ACHN (cell line): Measurements from ENCODE around the gene RIMS4.
A peak's percentile ranks its signal among the peaks of the same experiment; 100 is the strongest.

Experiments
- DNase-seq: peaks from one replicate; pipeline ENCODE4 v3.0.0-alpha.2; 2015
- in situ Hi-C: cut with HindIII; loops from 2 replicates; pipeline ENCODE4 v1.10.0; 2017; ENCODE audit warnings: low sequenced_read_pairs, low pct_ligation_motif_present, low pct_unique_long_range_greater_than_20kb

Gene RIMS4

DNA sequence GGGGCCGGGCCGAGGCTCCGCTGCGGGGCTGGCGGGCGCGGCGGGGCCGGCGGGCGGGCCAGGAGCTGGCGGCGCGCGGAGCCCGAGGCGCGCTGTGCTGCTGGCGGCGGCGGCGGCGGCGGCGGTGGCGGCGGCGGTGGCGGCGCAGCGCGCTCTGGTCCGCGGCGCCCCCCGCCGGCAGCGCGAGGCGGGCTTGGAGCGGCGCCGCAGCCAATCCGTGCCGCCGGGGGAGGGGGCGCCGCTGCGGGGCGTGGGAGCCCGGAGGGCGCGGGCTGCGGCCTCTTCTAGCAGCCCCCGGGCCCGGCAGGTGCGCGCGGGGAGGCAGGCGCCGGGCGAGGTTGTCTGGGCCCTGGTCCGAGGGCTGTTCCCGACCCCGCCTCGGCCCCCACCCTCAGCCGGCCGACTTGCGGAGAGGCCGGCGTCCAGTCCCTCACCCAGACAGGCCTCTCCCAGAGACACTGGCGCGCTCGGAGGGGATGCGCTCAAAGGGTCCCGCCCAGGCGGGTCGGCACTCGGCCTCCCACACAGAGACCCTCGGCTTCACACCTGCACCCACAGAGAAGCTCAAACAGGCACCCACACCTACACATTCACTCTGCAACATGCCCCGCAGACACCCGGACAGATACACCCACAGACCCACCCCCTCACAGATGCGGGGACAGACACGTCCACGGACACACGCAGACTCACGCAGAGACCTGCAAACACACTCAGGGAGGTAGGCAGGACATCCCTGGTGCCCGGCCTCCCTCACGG is at the start of gene RIMS4:
Gene RIMS4, minus strand, starts transcription at position 156 of the 759 bp plus-strand sequence. CDS start 275 bp downstream, outside the sequence.
- in situ Hi-C loops = no loop called here
- peak; percentile 5 for DNase-seq

DNA sequence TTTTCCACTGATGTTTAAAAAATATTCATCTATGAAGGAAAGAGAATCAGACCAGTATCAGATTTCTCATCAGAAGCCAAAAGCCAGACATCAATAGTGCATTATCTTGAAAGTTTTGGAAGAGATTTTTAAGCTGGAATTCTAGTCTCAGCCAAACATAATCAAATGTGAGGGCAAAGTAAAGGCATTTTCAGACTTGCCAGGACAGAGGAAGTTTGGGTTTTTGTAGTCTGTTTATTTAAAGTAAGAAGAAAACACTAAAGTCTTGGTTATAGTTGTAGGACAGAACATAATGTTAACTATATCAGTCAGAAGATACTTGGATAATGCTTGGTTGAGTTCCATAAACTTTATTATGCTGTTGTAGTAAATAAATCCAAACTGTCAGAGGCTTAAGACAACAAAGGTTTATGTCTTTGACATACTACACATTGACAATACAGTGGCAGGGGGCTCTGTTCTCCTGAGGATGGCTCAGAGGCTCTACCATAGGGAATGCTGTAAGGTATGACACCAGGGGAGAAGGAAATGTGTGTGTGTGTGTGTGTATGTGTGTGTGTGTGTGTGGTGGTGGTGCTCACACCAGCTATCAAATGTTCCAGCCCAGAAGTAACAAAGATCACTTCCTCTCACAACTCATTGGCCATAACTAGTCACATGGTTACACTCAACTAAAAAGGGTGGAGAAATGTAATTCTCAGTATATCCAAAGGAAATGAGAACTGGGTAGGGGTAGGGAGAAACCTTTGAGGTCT is 48.4 kb upstream of the RIMS4 start:
- no peak for DNase-seq
- in situ Hi-C loops = no loop called here

DNA sequence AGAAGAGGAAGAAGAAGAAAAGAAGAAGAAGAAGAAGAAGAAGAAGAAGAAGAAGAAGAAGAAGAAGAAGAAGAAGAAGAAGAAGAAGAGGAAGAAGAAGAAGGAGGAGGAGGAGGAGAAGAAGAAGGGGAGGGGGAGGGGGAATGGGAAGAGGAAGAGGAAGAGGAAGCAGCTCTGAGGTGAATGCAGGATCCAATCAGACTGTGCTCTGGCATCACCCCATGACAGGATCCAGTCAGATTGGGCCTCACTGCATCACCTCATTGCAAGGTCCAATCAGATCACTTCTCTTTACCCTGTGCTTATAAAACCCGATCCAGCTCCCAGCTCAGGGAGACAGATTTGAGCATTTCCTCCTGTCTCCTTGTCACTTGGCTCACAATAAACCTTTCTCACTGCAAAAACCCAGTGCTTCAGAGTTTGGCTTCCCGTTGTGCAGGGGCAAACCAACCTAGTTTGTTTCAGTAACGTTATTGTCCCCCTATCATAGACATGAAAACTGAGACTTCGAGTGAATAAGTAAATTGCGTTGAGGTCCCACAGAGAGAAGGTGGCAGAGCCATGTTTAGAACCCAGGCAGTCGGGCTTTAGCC is 46.6 kb upstream of the RIMS4 start:
- in situ Hi-C loops = no loop called here
- DNase-seq = no peak

DNA sequence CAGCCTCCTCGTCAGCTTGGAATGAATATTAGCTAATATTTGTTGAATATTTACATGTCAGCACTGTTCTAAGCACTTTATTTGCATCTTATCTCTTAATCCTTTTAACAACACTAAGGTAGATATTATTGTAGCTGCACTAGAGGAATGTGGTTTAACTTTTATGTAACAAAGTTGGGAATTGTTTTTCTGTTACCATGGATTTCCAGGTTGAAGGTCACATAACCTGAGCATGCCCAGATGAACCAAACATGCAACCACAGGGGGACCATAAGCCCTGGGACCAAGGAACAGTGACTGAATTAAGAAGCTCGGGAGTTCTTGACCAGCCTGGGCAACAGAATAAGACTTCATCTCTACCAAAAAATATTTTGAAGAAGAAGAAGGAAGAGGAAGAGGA is 46.1 kb upstream of the RIMS4 start:
- no peak for DNase-seq
- in situ Hi-C loops = no loop called here

DNA sequence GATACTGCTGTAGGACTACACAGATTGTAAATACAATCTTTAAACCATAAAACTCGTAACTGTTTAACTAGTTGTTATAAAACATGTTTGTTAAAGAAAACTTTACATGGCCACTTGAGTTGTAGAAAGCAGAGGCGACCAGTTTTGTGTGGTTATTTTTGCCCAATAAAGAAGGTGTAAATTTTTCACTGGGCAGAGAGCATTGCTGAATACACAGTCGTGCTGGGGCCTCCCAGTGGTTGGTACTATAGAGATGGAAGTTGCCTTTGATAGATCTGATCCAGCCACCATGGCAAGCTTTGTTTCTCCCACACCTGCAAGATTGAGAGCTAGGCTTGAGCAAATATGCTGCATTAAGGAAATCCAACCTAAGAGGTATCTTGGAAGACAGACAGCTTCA is 41.2 kb upstream of the RIMS4 start:
- no peak for DNase-seq
- in situ Hi-C loops = no loop called here

DNA sequence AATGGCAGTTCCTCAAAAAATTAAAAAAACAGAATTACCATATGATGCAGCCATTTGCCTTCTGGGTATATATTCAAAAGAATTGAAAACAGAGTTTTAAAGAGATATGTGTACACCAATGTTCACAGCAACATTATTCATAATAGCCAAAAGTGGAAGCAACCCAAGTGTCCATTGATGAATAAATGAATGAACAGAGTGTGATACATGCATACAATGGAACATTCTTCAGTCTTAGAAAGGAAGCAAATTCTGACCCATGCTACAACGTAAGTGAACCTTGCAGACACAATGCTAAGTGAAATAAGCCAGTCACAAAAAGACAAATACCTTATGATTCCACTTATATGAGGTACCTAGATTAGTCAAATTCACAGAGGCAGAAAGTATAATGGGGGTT is 40.5 kb upstream of the RIMS4 start:
- in situ Hi-C loops = no loop called here
- no peak for DNase-seq

DNA sequence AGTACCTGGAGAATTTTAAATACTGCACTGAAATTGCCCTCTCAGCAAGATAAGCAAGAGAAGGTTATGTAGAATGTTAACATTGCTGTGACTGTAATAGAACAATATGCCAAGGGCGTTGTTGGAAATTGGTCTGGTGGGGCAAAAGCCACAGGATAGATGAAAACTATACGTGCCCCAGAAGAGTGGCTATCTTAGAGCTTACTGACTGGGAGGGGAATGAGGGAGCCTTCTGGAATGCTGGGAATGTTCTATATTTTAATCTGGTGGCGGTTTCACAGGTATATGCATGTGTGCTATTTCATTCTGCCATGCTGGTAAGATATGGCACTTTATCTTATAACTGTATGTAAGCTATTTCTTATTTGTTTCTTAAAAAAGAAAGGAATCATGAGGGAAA is 39.9 kb upstream of the RIMS4 start:
- in situ Hi-C loops = no loop called here
- DNase-seq = no peak

DNA sequence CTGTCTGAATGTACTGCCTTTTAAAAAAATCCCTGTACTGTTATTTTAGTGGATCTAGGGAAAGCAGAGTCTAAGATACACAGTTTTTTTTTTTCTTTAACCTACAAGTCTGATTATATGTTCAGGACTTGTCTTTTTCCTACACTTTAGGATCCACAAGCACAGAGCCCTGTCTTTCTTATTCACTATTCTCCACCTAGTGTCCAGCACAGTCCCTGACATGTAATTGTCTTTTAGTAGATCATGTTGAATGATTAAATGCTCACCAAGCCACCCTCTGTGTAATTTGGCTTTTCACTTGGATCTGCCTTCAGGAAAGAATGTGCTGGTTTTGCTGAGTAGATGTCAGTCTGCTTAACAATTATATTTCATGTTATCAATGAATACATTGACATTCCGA is 39.4 kb upstream of the RIMS4 start:
- no peak for DNase-seq
- in situ Hi-C loops = no loop called here

DNA sequence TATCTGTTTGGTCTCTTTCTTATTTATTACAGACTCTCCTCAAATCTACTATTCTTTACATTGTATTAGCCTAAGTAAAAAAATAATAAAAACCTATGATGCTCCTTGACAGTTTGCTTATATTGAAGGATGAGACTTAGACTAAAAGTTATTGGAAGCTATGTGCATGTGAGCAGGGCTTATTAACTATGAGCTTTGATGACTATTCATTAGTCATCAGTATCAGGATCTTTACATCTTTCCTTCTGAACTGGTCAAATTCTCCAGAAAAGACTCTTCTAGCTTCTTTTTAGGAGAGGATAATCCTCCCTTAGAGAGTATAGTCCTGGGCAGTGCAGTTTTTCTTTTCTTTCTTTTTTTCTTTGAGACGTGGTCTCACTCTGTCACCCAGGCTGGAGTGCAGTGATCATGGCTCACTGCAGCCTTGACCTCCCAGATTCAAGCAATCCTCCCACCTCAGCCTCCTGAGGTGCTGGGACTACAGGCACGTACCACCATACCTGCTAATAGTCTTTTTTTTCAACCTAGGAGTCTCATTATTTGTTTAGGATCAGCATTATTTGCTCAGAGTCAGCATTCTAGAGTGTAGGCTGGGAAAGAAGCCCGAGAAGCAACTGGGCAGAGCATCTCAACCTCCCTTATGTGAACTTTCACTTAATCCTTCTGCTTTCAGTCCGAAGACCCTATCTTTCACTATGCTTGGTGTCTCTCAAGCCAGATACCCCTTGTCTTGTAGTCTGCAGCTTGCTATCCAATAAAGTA is 38.1 kb upstream of the RIMS4 start:
- no peak for DNase-seq
- in situ Hi-C loops = no loop called here

DNA sequence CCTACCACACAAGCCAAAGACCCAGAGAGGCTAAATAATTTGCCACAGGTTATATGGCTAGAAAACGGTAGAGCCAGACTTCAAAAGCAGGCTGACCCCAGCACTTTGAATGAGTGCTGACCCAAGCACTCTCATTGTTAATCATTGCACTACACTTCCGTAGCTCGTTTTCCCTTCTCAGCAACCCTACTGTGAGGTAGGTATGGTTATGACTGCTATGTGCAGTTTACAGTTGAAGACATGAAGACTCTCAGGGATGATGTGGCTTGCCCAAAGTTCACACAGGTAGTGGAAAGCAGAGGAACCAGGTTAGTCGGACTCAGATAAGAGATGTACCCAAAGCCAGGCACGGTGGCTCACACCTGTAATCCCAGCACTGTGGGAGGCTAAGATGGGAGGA is 33.5 kb upstream of the RIMS4 start:
- no peak for DNase-seq
- in situ Hi-C loops = no loop called here

DNA sequence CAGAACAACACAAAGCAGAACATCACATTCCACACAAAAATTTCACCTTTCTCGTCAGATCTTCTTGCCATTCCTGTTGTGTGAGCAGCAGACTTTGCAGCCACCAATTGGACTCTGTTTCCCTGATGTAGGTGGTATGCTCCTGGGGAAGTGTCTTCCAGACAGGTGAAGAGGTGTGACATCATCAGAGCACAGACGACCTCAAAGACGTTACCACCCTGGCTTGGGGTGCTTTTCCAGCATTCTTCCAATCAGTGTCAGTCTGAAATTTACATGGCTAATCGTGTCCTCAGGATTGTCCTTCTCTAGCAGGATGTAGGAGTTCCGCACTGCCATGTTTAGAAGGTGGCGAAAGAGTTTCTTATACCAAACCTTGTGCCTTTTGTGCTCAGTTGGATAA is 31.6 kb upstream of the RIMS4 start:
- in situ Hi-C loops = no loop called here
- DNase-seq = no peak

DNA sequence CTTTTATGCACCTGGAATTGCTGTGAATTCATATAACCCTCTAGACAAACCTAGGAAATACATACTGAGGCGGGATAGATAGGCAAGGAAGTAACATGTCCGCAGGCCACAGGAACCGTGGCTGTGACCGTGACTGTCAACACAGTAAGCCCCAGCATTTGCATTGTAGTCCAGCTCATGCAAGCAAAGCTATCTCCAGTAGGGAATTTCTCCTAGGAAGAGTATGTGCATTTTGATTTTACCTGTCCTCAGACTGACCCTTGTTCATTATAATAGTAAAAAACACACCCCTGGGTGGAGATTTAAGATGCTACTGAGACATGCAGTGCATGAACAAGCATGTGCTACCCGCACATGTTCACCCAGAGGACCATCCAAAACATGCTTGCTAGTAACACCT is 30.5 kb upstream of the RIMS4 start:
- no peak for DNase-seq
- in situ Hi-C loops = no loop called here

DNA sequence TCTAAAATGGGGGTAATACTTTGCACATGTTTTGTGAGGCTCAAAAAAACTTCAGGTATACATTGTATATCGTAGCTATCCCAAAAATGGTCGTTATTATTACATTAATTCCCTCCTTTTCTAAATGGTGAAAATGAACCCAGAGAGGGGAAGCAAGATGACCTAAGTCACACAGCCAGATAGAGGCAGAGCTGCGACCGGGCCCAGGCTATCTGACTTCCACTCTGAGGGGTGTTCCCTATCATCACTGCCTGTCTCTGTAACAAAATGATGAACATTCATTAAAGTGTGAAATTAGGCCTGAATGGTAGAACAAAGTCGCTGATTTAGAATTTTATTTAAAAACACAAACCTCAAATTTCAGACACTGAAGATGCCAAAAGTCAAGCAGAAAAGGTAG is 29.1 kb upstream of the RIMS4 start:
- in situ Hi-C loops = no loop called here
- DNase-seq = no peak

DNA sequence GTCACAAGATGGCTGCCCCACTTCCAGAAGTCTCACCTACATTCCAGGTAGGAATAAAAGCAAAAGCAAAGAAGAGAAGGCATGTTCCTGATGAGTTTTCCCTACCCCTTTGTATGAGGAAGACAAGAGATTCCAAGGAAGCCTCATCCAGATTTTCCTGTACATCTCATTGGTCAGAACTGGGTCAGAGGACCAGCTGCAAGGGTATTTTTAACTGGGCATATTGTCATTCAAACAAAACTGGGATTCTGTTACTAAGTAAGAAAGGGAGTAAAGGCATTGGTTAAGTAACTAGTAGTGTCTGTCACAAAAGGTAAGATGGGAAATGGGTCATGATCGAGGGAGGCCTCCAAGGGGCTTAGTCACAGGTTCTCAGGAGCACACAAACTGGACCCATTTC is 28.2 kb upstream of the RIMS4 start:
- no peak for DNase-seq
- in situ Hi-C loops = no loop called here

DNA sequence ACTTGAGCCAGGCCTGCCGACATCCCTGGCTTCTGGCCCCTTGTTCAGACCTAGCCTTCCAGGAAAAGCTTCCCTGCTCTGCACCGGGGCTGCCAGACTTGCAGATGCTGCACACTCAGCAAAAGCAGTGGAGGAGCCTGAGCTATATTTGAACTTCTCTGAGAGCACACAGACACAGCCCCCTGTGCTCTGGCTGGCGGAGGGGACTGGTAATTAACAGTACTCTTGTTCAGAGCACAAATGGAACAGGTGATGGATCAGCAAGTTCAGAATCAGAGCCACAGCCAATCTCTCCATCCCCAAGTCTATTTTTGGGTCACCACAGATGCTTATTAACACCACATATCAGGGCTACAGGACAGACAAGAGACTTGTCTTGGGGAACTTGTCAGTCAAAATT is 27.6 kb upstream of the RIMS4 start:
- in situ Hi-C loops = no loop called here
- no peak for DNase-seq

DNA sequence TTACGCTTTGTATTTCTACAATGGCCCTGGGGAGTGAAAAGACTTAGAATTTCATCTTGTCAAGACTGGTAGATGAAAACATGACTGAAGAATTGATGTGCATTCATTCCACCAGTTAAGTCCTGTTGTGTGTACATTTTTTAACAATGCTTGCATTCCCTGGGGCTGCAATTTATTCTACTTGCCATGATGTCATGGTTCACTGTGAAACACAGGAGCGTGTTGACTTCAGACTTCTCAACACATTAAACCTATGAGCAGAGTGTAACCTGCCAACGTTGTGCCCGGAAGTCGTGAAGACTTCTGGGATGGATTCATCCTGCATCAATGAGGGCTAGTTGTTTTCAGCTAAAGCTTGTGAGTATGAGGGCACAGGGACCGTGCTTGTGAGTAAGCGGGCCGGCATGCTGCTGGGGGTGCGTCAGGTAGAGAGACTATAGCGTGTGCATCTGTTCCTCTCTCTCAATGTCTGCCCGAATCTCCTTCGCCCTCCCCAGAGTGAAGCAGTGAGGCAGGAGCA is 26.3 kb upstream of the RIMS4 start:
- in situ Hi-C loops = no loop called here
- DNase-seq = no peak

DNA sequence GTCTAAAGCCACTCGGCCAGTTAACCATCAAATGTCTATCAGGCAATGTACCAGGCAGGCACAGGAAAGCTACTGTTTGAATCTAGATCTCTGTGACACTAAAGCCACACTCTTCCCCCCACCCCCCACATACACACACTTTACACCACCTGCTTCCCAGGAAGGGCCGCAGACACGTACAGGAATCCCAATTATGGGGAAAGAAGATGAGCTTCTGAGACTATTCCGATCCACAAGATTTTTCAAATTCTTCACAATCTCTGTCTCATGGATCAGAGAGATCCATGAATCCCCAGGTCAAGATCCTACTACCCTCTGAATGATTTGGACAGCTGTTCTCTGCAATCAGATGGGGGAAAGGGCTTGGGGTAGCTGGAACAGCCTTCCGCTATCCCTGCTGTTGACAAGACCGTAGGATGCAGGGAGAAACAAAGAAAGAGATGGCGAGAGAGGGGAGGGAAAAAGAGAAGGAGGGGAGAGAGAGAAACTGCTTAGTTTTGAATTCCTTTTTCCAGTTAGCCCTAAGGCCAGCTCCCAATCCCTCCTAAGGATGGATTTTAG is 25.4 kb upstream of the RIMS4 start:
- no peak for DNase-seq
- in situ Hi-C loops = no loop called here

DNA sequence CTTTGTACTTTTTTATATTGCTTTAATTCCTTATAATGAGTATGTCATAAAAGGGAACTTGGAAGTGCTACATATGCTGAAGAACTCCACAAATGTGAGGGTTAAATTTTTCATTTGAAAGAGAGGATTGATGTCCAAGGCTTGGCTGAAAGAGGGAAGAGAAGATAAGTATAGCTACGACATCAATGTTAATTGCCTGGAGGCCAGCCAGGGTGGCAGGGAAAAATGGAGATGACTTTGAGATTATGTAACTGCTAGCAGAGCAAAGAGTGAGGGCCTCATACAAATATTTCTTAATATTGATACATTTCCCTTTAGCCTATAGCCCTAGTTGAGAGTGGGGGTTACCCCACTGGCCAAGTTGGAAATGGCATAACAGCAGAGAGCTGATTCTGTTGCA is 24.8 kb upstream of the RIMS4 start:
- no peak for DNase-seq
- in situ Hi-C loops = no loop called here

DNA sequence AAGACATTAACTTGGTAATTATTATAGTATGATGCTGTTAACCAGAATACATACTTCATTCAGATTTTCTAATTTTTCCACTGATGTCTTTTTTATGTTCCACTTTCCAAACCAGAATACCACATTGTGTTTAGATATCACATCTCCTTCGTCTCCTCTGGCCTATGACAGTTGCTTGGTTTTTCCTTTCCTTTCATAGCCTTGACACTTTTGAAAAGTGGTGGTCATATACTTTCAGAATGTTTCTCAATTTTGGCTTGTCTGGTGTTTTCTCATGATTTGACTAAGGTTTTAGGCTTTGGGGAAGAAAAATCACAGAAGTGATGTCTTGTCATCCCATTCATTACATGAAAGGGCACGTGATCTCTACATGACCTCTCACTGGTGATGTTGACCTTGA is 24.3 kb upstream of the RIMS4 start:
- DNase-seq = no peak
- in situ Hi-C loops = no loop called here
